WTC11 (cell line): ENCODE data around the gene TXNRD1.

Experiments
- PRRX2 ChIP-seq: fragments of 250-450 bp; sonication (Bioruptor Pico); IDR thresholded peaks from 2 replicates; pipeline ENCODE4 v1.8.0; 2021; ENCODE audit warnings: mild to moderate bottlenecking
- TF ChIP-seq, protein P1 (sequence below): fragments of 200-600 bp; IDR thresholded peaks from 2 replicates; pipeline ENCODE4 v1.8.0; 2022; ENCODE audit warnings: antibody characterized with exemption

- TF ChIP-seq, protein P1, sequence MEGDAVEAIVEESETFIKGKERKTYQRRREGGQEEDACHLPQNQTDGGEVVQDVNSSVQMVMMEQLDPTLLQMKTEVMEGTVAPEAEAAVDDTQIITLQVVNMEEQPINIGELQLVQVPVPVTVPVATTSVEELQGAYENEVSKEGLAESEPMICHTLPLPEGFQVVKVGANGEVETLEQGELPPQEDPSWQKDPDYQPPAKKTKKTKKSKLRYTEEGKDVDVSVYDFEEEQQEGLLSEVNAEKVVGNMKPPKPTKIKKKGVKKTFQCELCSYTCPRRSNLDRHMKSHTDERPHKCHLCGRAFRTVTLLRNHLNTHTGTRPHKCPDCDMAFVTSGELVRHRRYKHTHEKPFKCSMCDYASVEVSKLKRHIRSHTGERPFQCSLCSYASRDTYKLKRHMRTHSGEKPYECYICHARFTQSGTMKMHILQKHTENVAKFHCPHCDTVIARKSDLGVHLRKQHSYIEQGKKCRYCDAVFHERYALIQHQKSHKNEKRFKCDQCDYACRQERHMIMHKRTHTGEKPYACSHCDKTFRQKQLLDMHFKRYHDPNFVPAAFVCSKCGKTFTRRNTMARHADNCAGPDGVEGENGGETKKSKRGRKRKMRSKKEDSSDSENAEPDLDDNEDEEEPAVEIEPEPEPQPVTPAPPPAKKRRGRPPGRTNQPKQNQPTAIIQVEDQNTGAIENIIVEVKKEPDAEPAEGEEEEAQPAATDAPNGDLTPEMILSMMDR: no peak
- TF ChIP-seq PRRX2 (CRISPR knock-in tag): no peak
Observed at GRCh38 chr12:104189915-104190555, 25.5 kb upstream of the TXNRD1 start.
